K562 (cell line): ENCODE data around the gene UTS2R. TPM values are rescaled to one million over a fixed set of nuclear protein-coding genes. Genes with fewer than 3 reads are reported as not detected.
"Not testable (repeated sequence)": the region's sequence is repeated elsewhere in the genome, so short reads cannot be mapped to it uniquely, and the experiment has no call there.

Experiments
- ATAC-seq: fragments of 200-7000 bp; cut with Tn5 transposase; 3 replicates; pipeline ENCODE4 v1.9.1; 2020; ENCODE audit warnings: moderate library complexity
- BruUV-seq: library from RNA; stranded (reverse); fragments of 400-500 nt; replicated peaks from 2 replicates; lab custom pipeline; 2021; lab: Mats Ljungman, UMichigan
- CTCF ChIA-PET: fragments of 300-600 bp; formaldehyde crosslinking; extraction: SDS; loops from one replicate; lab custom pipeline; 2021; ENCODE audit warnings: low intra/inter-chr PET ratio; lab: Yijun Ruan, JAX
- POLR2A ChIA-PET: fragments of 300-600, 350-650 bp; sonication (Branson Sonifier 250); formaldehyde crosslinking; extraction: SDS; loops from one replicate; lab custom pipeline; 2021; ENCODE audit warnings: antibody characterized with exemption, inconsistent platforms; lab: Yijun Ruan, JAX
- DNase-seq, 4 experiments: peaks; one replicate each; pipeline versions ENCODE4 v3.0.0 to v3.0.0-alpha.2; 2011 to 2018; ENCODE audit warnings: low spot score in 3 of 4, mixed read lengths in 3 of 4; ENCODE audit errors: extremely low read depth in 1 of 4
- FAIRE-seq: peaks from 2 replicates; lab custom pipeline; 2011; peaks lifted over from hg19 to GRCh38; lab: Jason Lieb, UNC
- H2AFZ ChIP-seq: 2 replicates; pipeline ENCODE4 v1.6.0; 2011; ENCODE audit warnings: low read depth, low read length, control low read depth, inconsistent platforms
- H3K27ac ChIP-seq: fragments of 200-600 bp; 3 replicates; pipeline ENCODE4 v1.8.0; 2011; ENCODE audit warnings: low read depth, mild to moderate bottlenecking, control low read depth, inconsistent platforms, low read length, moderate library complexity, mixed read lengths; ENCODE audit errors: extremely low read depth
- H3K27me3 ChIP-seq, 2 experiments: fragments of 300-600 bp in 1 of 2; 2 replicates in 1 of 2; 3 replicates in 1 of 2; pipeline versions ENCODE4 v1.6.0 to v1.8.0; 2011; ENCODE audit warnings: inconsistent platforms in 2 of 2, low read length in 2 of 2, mild to moderate bottlenecking in 1 of 2, mixed read lengths in 1 of 2, moderate library complexity in 1 of 2; ENCODE audit not compliant: control insufficient read depth in 2 of 2, insufficient read depth in 2 of 2
- H3K36me3 ChIP-seq: fragments of 300-600 bp; 3 replicates; pipeline ENCODE4 v1.8.0; 2011; ENCODE audit warnings: mild to moderate bottlenecking, low read length, inconsistent platforms; ENCODE audit not compliant: control insufficient read depth, insufficient read depth
- H3K4me1 ChIP-seq, 2 experiments: fragments of 200-600 bp in 1 of 2; replicated peaks in 1 of 2; 2 replicates in 1 of 2; 3 replicates in 1 of 2; pipeline versions ENCODE4 v1.5.1 to v1.8.0; 2011; ENCODE audit warnings: inconsistent platforms in 2 of 2, low read length in 2 of 2, mild to moderate bottlenecking in 1 of 2, mixed read lengths in 1 of 2, moderate library complexity in 1 of 2; ENCODE audit not compliant: control insufficient read depth in 2 of 2, insufficient read depth in 2 of 2
- H3K4me2 ChIP-seq: 2 replicates; pipeline ENCODE4 v1.6.1; 2011; ENCODE audit warnings: low read length, control low read depth, inconsistent platforms, mixed read lengths; ENCODE audit not compliant: insufficient read depth
- H3K4me3 ChIP-seq: fragments of 200-600 bp; sonication (generic), shearing (Covaris generic); 2 replicates; pipeline ENCODE4 v1.5.1; 2016; ENCODE audit warnings: control low read depth, inconsistent platforms
- H3K79me2 ChIP-seq: fragments of 200-600 bp; 3 replicates; pipeline ENCODE4 v1.8.0; 2011; ENCODE audit warnings: low read length, inconsistent platforms; ENCODE audit not compliant: control insufficient read depth, insufficient read depth
- H3K9ac ChIP-seq, 2 experiments: 2 replicates each; pipeline versions ENCODE4 v1.6.0 to v1.6.1; 2011; ENCODE audit warnings: low read depth in 2 of 2, low read length in 2 of 2, control low read depth in 1 of 2, inconsistent platforms in 1 of 2, mild to moderate bottlenecking in 1 of 2, mixed read lengths in 1 of 2; ENCODE audit not compliant: insufficient read depth in 1 of 2
- H3K9me1 ChIP-seq: one replicate; pipeline ENCODE4 v1.6.0; 2011; ENCODE audit warnings: inconsistent platforms, mild to moderate bottlenecking, low read length, moderate library complexity; ENCODE audit not compliant: control insufficient read depth, insufficient read depth
- H3K9me3 ChIP-seq: replicated peaks from 2 replicates; pipeline ENCODE4 v1.5.1; 2011; ENCODE audit warnings: low read depth, low read length, inconsistent platforms; ENCODE audit not compliant: control insufficient read depth, insufficient read depth
- H4K20me1 ChIP-seq: replicated peaks from 2 replicates; pipeline ENCODE4 v1.6.1; 2011; ENCODE audit warnings: low read length, inconsistent platforms, mixed read lengths; ENCODE audit not compliant: control insufficient read depth, insufficient read depth
- PRDM10 ChIP-seq: fragments of 450-650 bp; IDR thresholded peaks from 2 replicates; pipeline ENCODE4 v1.6.1; 2018; ENCODE audit not compliant: partially characterized antibody
- WGBS: fragments of 100-300 bp; shearing (Covaris generic); methylation state at CpG from one replicate; pipeline ENCODE4 v1.1.6; 2016; ENCODE audit warnings: low coverage, mixed read lengths; ENCODE audit not compliant: insufficient coverage; ENCODE audit errors: missing lambda C conversion rate; 5-methylcytosine and 5-hydroxymethylcytosine counted together
- in situ Hi-C: fragments of 300-500 bp; cut with MboI; formaldehyde crosslinking; loops from 4 replicates; pipeline ENCODE4 v1.15.0; 2018; ENCODE audit warnings: inconsistent platforms, mixed read lengths
- intact Hi-C: fragments of 100-400 bp; cut with micrococcal nuclease; formaldehyde crosslinking; loops from 2 replicates; pipeline ENCODE4 v1.14.2; 2022
- polyA plus RNA-seq, 8 experiments: library from polyadenylated mRNA; depleted of rRNA in 4 of 8; stranded (reverse) in 5 of 8; unstranded in 3 of 8; fragments of >200 nt; fragmentation: Nextera tagmentation in 2 of 8; fragmentation: Illumina TruSeq in 1 of 8; extraction: Ambion mirVana in 2 of 8; extraction: Trizol in 1 of 8; gene quantifications; 2 replicates each; pipeline versions ENCODE4 v1.2.1 to v1.2.3, GENCODE V29; 2011 to 2014; ENCODE audit warnings: inconsistent platforms in 1 of 8, missing spikeins in 1 of 8
- total RNA-seq, 7 experiments: library from RNA; depleted of rRNA in 6 of 7; stranded (reverse); fragments of >200 nt in 6 of 7; fragmentation: Illumina TruSeq in 2 of 7; extraction: Trizol in 2 of 7; gene quantifications; 2 replicates each; pipeline versions ENCODE4 v1.2.1 to v1.2.3, GENCODE V29; 2011 to 2021; ENCODE audit warnings: low replicate concordance in 1 of 7

Gene UTS2R
- total and polyA plus RNA-seq, 9 of the 15 experiments (the other 6 are each of a cell fraction or from before 2014, with no cell fraction given): 0.22 TPM; not detected in 8

- CTCF ChIA-PET, H3K27ac ChIP-seq, DNase-seq, H3K27me3 ChIP-seq, BruUV-seq, H2AFZ ChIP-seq, in situ Hi-C loops, H3K9ac ChIP-seq, FAIRE-seq, ATAC-seq, H3K9me3 ChIP-seq, H3K4me3 ChIP-seq, H3K36me3 ChIP-seq, H3K4me2 ChIP-seq, H3K9me1 ChIP-seq, H3K79me2 ChIP-seq, H4K20me1 ChIP-seq: not testable (repeated sequence)
- 46% methylated on average over 11 of the region's 11 CpGs for WGBS
- intact Hi-C loops: loop anchor here (10.0 kb wide), 1 partner anchor 313 kb away; the partner anchor contains the start of genes DCXR and RAC3
- TF ChIP-seq PRDM10: peak; percentile 50
- peaks cover 44 to 82% of the 10 kb centered on the region in 2 experiments for H3K4me1 ChIP-seq
- POLR2A ChIA-PET: interaction anchor here (0.6 to 1.7 kb wide), 3 partner anchors 10 to 19 kb away, joined by 3 to 4 read pairs (median 3); no protein-coding TSS in a partner anchor
These were observed 23.6 kb upstream of the UTS2R start for GRCh38 chr17:82347994-82348393.
